ENCODE data around the gene SPO11. TPM values are rescaled to one million over a fixed set of nuclear protein-coding genes. Genes with fewer than 3 reads are reported as not detected.

Gene SPO11
- total and polyA plus RNA-seq, 9 of the 15 experiments (the other 6 are each of a cell fraction or from before 2014, with no cell fraction given) = not detected

GRCh38 chr20:57291003-57291402, 38.6 kb upstream of the SPO11 start:
- H3K4me2 ChIP-seq (ENCODE audit: insufficient read depth, low read length) = no peak overlapping the region
- no peak overlapping the region for H2AFZ ChIP-seq (ENCODE audit: low read depth, low read length)
- in situ Hi-C loops (cut with MboI) (no loop called here), intact Hi-C loops (cut with micrococcal nuclease) (no loop called here)
- H3K4me3 ChIP-seq = no peak overlapping the region
- no peaks in the 10 kb centered on the region for H3K9me1 ChIP-seq (ENCODE audit: control insufficient read depth, insufficient read depth, low read length)
- H3K4me1 ChIP-seq (replicated peaks in 1 of 2; ENCODE audit: control insufficient read depth in 2 of 2, insufficient read depth in 2 of 2, low read length in 2 of 2) = no peaks in the 10 kb centered on the region
- DNase-seq (ENCODE audit: extremely low read depth in 1 of 4, low spot score in 3 of 4) (no peak), ATAC-seq (no peak), FAIRE-seq (no peak)
- WGBS (ENCODE audit: insufficient coverage, low coverage, missing lambda C conversion rate) = 0% methylated on average over 9 of the region's 10 CpGs
- POLR2A ChIA-PET = no interaction called here
- no peak for TF ChIP-seq PHB (CRISPR knock-in tag; IDR thresholded peaks at IDR 0.05)
- no peak for TF ChIP-seq KLF13 (tag; IDR thresholded peaks at IDR 0.05; ENCODE audit: borderline replicate concordance, low read depth)
- TF ChIP-seq ZNF444 (CRISPR knock-in tag; IDR thresholded peaks at IDR 0.05) = no peak
- no peak for TF ChIP-seq SMARCA4 (IDR thresholded peaks at IDR 0.05)
- TF ChIP-seq THRB (CRISPR knock-in tag; conservative IDR thresholded peaks at IDR 0.05) = no peak
- TF ChIP-seq PHF21A (IDR thresholded peaks at IDR 0.05; ENCODE audit: borderline replicate concordance, low read depth) = no peak
- no peak for TF ChIP-seq POLR2B (IDR thresholded peaks at IDR 0.05; ENCODE audit: low read depth, partially characterized antibody)
- no peak for TF ChIP-seq RFX7 (CRISPR knock-in tag; IDR thresholded peaks at IDR 0.05)
- CTCF ChIA-PET (ENCODE audit: low intra/inter-chr PET ratio) = no interaction called here
- H3K27me3 ChIP-seq (ENCODE audit: control insufficient read depth in 2 of 2, insufficient read depth in 2 of 2, low read length in 2 of 2) = peaks cover 34 to 78% of the 10 kb centered on the region in 2 experiments
- H3K9me3 ChIP-seq (replicated peaks; ENCODE audit: control insufficient read depth, insufficient read depth, low read depth, low read length) = no peaks in the 10 kb centered on the region
- H3K27ac ChIP-seq (ENCODE audit: extremely low read depth, low read depth, low read length) = no peak overlapping the region
- H3K79me2 ChIP-seq (ENCODE audit: control insufficient read depth, insufficient read depth, low read length) = no peaks in the 10 kb centered on the region
- BruUV-seq (replicated peaks) = no TSS peak
- H3K36me3 ChIP-seq (ENCODE audit: control insufficient read depth, insufficient read depth, low read length) = no peaks in the 10 kb centered on the region
- H3K9ac ChIP-seq (ENCODE audit: insufficient read depth in 1 of 2, low read depth in 2 of 2, low read length in 2 of 2) = no peak overlapping the region
- H4K20me1 ChIP-seq (replicated peaks; ENCODE audit: control insufficient read depth, insufficient read depth, low read length) = 0 out of 2 replicates have a peak, but pooled peaks cover 3% of the 10 kb centered on the region
